Ecto neural progenitor cell (in vitro differentiated cells): ENCODE results near the gene SEMG2.

Experiments used
- DNase-seq: peaks from one replicate; pipeline ENCODE4 v3.0.0-alpha.2; 2018; ENCODE audit warnings: low spot score

Gene SEMG2

GRCh38 chr20:45221076-45221475, at the start of gene SEMG2:
SEMG2 (plus strand) TSS chr20:45221373; CDS start chr20:45221390, 17 bp downstream.
- no peak for DNase-seq

GRCh38 chr20:45173522-45173921, 47.7 kb upstream of the SEMG2 start:
- no peak for DNase-seq

- no peak for DNase-seq
Measured at GRCh38 chr20:45174434-45175364, 46.5 kb upstream of the SEMG2 start, which contains the start of gene PI3. PI3 (plus strand) TSS chr20:45174902; CDS start chr20:45174923, 21 bp downstream.

- no peak for DNase-seq
Measured at GRCh38 chr20:45176526-45177267, 44.5 kb upstream of the SEMG2 start.

- no peak for DNase-seq
Measured at GRCh38 chr20:45179166-45179565, 42.0 kb upstream of the SEMG2 start.

GRCh38 chr20:45181639-45182038, 39.5 kb upstream of the SEMG2 start:
- no peak for DNase-seq

GRCh38 chr20:45183084-45183483, 38.1 kb upstream of the SEMG2 start:
- no peak for DNase-seq

GRCh38 chr20:45187693-45188092, 33.5 kb upstream of the SEMG2 start:
- DNase-seq = no peak

- DNase-seq = no peak
Measured at GRCh38 chr20:45189067-45189609, 32.0 kb upstream of the SEMG2 start.

- DNase-seq = no peak
Measured at GRCh38 chr20:45189861-45190260, 31.3 kb upstream of the SEMG2 start.

- DNase-seq = no peak
Measured at GRCh38 chr20:45191926-45192325, 29.2 kb upstream of the SEMG2 start.

GRCh38 chr20:45193331-45193730, 27.8 kb upstream of the SEMG2 start:
- no peak for DNase-seq

GRCh38 chr20:45206725-45207124, 14.4 kb upstream of the SEMG2 start, which contains the start of gene SEMG1:
SEMG1 (plus strand) TSS chr20:45207033; CDS start chr20:45207054, 21 bp downstream.
- DNase-seq = no peak

- DNase-seq = no peak
Measured at GRCh38 chr20:45209924-45210323, 11.2 kb upstream of the SEMG2 start.

GRCh38 chr20:45211569-45212474, 9.4 kb upstream of the SEMG2 start:
- DNase-seq = no peak

- DNase-seq = no peak
Measured at GRCh38 chr20:45212836-45213235, 8.3 kb upstream of the SEMG2 start.

- DNase-seq = no peak
Measured at GRCh38 chr20:45218124-45218523, 3.0 kb upstream of the SEMG2 start.

GRCh38 chr20:45218636-45219035, 2.5 kb upstream of the SEMG2 start:
- DNase-seq = no peak

- DNase-seq = no peak
Measured at GRCh38 chr20:45223136-45223535, 2.0 kb downstream of the SEMG2 start.

GRCh38 chr20:45226287-45226686, 5.1 kb downstream of the SEMG2 start:
- no peak for DNase-seq

GRCh38 chr20:45229264-45230056, 8.3 kb downstream of the SEMG2 start:
- no peak for DNase-seq
